GM12878 (cell line): Measurements from ENCODE around the gene ENG. TPM values are rescaled to one million over a fixed set of nuclear protein-coding genes. Genes with fewer than 3 reads are reported as not detected.

Source experiments
- ATAC-seq: fragments of 200-7000 bp; cut with Tn5 transposase; 3 replicates; pipeline ENCODE4 v1.9.1; 2020; ENCODE audit warnings: mild to moderate bottlenecking, moderate library complexity
- BruUV-seq: library from RNA; stranded (reverse); fragments of 400-500 nt; replicated peaks from 2 replicates; lab custom pipeline; 2021; lab: Mats Ljungman, UMichigan
- CTCF ChIA-PET: fragments of 300-600 bp; sonication (Branson Sonifier 250); formaldehyde crosslinking; extraction: SDS; loops from one replicate; lab custom pipeline; 2021; ENCODE audit warnings: inconsistent platforms; lab: Yijun Ruan, JAX
- POLR2A ChIA-PET: fragments of 350-600 bp; formaldehyde crosslinking; extraction: SDS; loops from one replicate; lab custom pipeline; 2021; ENCODE audit warnings: inconsistent platforms; lab: Charles Lee
- RAD21 ChIA-PET: fragments of 300-600 bp; sonication (Branson Sonifier 250); formaldehyde crosslinking; loops from one replicate; lab custom pipeline; 2023; ENCODE audit warnings: antibody characterized with exemption; ENCODE audit not compliant: unreplicated experiment; lab: Charles Lee
- SMC1A ChIA-PET: fragments of 300-600 bp; sonication (Branson Sonifier 250); formaldehyde crosslinking; loops from one replicate; lab custom pipeline; 2023; ENCODE audit not compliant: unreplicated experiment, uncharacterized antibody; lab: Charles Lee
- DNase-seq: peaks from one replicate; pipeline ENCODE4 v3.0.0-alpha.2; 2011; ENCODE audit warnings: low read depth, low spot score
- FAIRE-seq: peaks from 3 replicates; lab custom pipeline; 2011; peaks lifted over from hg19 to GRCh38; lab: Jason Lieb, UNC
- H2AFZ ChIP-seq: 2 replicates; pipeline ENCODE4 v1.6.0; 2011; ENCODE audit warnings: low read depth, low read length, control low read depth; ENCODE audit not compliant: control insufficient read depth
- H3K27ac ChIP-seq: 2 replicates; pipeline ENCODE4 v1.5.1; 2011; ENCODE audit warnings: control low read depth; ENCODE audit not compliant: control insufficient read depth, insufficient read depth
- H3K27me3 ChIP-seq, 2 experiments: replicated peaks in 1 of 2; 2 replicates each; pipeline versions ENCODE4 v1.6.0 to v1.6.1; 2011; ENCODE audit warnings: low read length in 1 of 2; ENCODE audit not compliant: control insufficient read depth in 2 of 2, insufficient read depth in 2 of 2
- H3K36me3 ChIP-seq, 2 experiments: 2 replicates each; pipeline ENCODE4 v1.5.1; 2011; ENCODE audit warnings: low read length in 1 of 2; ENCODE audit not compliant: control insufficient read depth in 2 of 2, insufficient read depth in 2 of 2
- H3K4me1 ChIP-seq: 2 replicates; pipeline ENCODE4 v1.6.1; 2011; ENCODE audit warnings: mild to moderate bottlenecking, low read length, moderate library complexity, mixed read lengths; ENCODE audit not compliant: control insufficient read depth, insufficient read depth
- H3K4me2 ChIP-seq: 2 replicates; pipeline ENCODE4 v1.6.0; 2011; ENCODE audit warnings: control low read depth; ENCODE audit not compliant: control insufficient read depth, insufficient read depth
- H3K4me3 ChIP-seq: fragments of 200-600 bp; sonication (generic); 2 replicates; pipeline ENCODE4 v1.5.1; 2016
- H3K79me2 ChIP-seq: 2 replicates; pipeline ENCODE4 v1.6.0; 2011; ENCODE audit warnings: low read length; ENCODE audit not compliant: control insufficient read depth, insufficient read depth
- H3K9ac ChIP-seq: 2 replicates; pipeline ENCODE4 v1.8.0; 2011; ENCODE audit warnings: low read length, control low read depth, mixed read lengths; ENCODE audit not compliant: control insufficient read depth, insufficient read depth
- H3K9me3 ChIP-seq: replicated peaks from 3 replicates; pipeline ENCODE4 v1.5.1; 2011; ENCODE audit warnings: mild to moderate bottlenecking, low read length; ENCODE audit not compliant: control insufficient read depth, insufficient read depth
- H4K20me1 ChIP-seq: 2 replicates; pipeline ENCODE4 v1.6.0; 2011; ENCODE audit not compliant: control insufficient read depth, insufficient read depth
- BCLAF1 ChIP-seq: fragments of 450-650 bp; IDR thresholded peaks from 2 replicates; pipeline ENCODE4 v1.6.1; 2017; ENCODE audit warnings: antibody characterized with exemption, mild to moderate bottlenecking, moderate library complexity
- BHLHE40 ChIP-seq, 2 experiments: fragments of 450-650 bp in 1 of 2; IDR thresholded peaks; 2 replicates each; pipeline ENCODE4 v1.6.1; 2011 to 2017; ENCODE audit warnings: low read depth in 2 of 2, borderline replicate concordance in 1 of 2, improper control_type of control experiment in 1 of 2, low read length in 1 of 2, mild to moderate bottlenecking in 1 of 2
- IRF3 ChIP-seq: fragments of 450-650 bp; IDR thresholded peaks from 2 replicates; pipeline ENCODE4 v1.6.1; 2014; ENCODE audit warnings: mild to moderate bottlenecking
- KLF5 ChIP-seq: fragments of 450-650 bp; IDR thresholded peaks from 2 replicates; pipeline ENCODE4 v1.6.1; 2014; ENCODE audit warnings: mild to moderate bottlenecking; ENCODE audit not compliant: partially characterized antibody
- NFXL1 ChIP-seq: fragments of 450-650 bp; IDR thresholded peaks from 2 replicates; pipeline ENCODE4 v1.6.1; 2017; ENCODE audit warnings: antibody characterized with exemption, mild to moderate bottlenecking, borderline replicate concordance
- POLR2A ChIP-seq: IDR thresholded peaks from 2 replicates; pipeline ENCODE4 v1.6.1; 2011; ENCODE audit warnings: low read depth, mild to moderate bottlenecking, low read length
- ZNF207 ChIP-seq: fragments of 450-650 bp; IDR thresholded peaks from 2 replicates; pipeline ENCODE4 v1.6.1; 2014; ENCODE audit warnings: antibody characterized with exemption, mild to moderate bottlenecking, borderline replicate concordance
- ZNF217 ChIP-seq: fragments of 450-650 bp; IDR thresholded peaks from 2 replicates; pipeline ENCODE4 v1.6.1; 2017; ENCODE audit warnings: antibody characterized with exemption, mild to moderate bottlenecking
- WGBS: methylation state at CpG from one replicate; pipeline ENCODE4 v1.1.6; 2016; ENCODE audit warnings: low lambda C conversion rate; ENCODE audit not compliant: insufficient replicate concordance, insufficient coverage; ENCODE audit errors: missing lambda C conversion rate; 5-methylcytosine and 5-hydroxymethylcytosine counted together
- in situ Hi-C: fragments of 300-500 bp; cut with MboI; formaldehyde crosslinking; loops from 9 replicates; pipeline ENCODE4 v1.14.3; 2018; ENCODE audit warnings: mixed read lengths
- intact Hi-C: fragments of 100-400 bp; cut with micrococcal nuclease; formaldehyde crosslinking; loops from one replicate; pipeline ENCODE4 v1.14.2; 2022; ENCODE audit not compliant: unreplicated experiment
- polyA plus RNA-seq, 11 experiments: library from polyadenylated mRNA; depleted of rRNA in 4 of 11; unstranded in 6 of 11; stranded (reverse) in 5 of 11; fragments of >200 nt; fragmentation: Nextera tagmentation in 4 of 11; fragmentation: Illumina TruSeq in 1 of 11; extraction: Ambion mirVana in 4 of 11; extraction: Trizol in 1 of 11; gene quantifications; 1 replicate in 1 of 11; 2 replicates in 10 of 11; pipeline versions ENCODE4 v1.2.1 to v1.2.3, GENCODE V29; 2011 to 2016; ENCODE audit warnings: inconsistent platforms in 2 of 11, missing spikeins in 2 of 11, low read depth in 1 of 11
- total RNA-seq, 4 experiments: library from RNA; depleted of rRNA in 3 of 4; stranded (reverse); fragments of >200 nt in 3 of 4; fragmentation: Illumina TruSeq in 1 of 4; extraction: Trizol in 1 of 4; gene quantifications; 2 replicates each; pipeline versions ENCODE4 v1.2.1 to v1.2.3, GENCODE V29; 2013 to 2021

Gene ENG
- total and polyA plus RNA-seq, 10 of the 15 experiments (the other 5 are each of a cell fraction or from before 2014, with no cell fraction given): 0.14 to 10.1 (median 2.0) TPM

- DNase-seq (no peak), FAIRE-seq (no peak), ATAC-seq (no peak)
- Histone ChIP-seq H3K27me3 (no peaks in the 10 kb centered on the region), H3K79me2 (no peaks in the 10 kb centered on the region), H3K9ac (no peak overlapping the region), H3K4me3 (no peak overlapping the region), H4K20me1 (no peaks in the 10 kb centered on the region), H3K9me3 (no peaks in the 10 kb centered on the region), H3K27ac (no peak overlapping the region), H2AFZ (no peak overlapping the region), H3K4me1 (peaks cover 31% of the 10 kb centered on the region), H3K4me2 (no peak overlapping the region), H3K36me3 (no peaks in the 10 kb centered on the region)
- BruUV-seq: no TSS peak
- ChIA-PET RAD21 (interaction anchor here (0.7 to 1.3 kb wide), 3 partner anchors 33 to 128 kb away, joined by 3 read pairs; partner anchors contain the start of genes ST6GALNAC4 and TOR2A), SMC1A (interaction anchor here (0.9 kb wide), 2 partner anchors 58 to 128 kb away, joined by 3 to 5 read pairs; partner anchors contain the start of gene TOR2A), CTCF (interaction anchor here (0.7 to 3.1 kb wide), 6 partner anchors 9 to 209 kb away, joined by 3 to 14 read pairs (median 4); partner anchors contain the start of genes ENG and TOR2A), POLR2A (interaction anchor here (0.6 kb wide), 3 partner anchors 58 to 88 kb away, joined by 3 to 4 read pairs (median 3); no protein-coding TSS in a partner anchor)
- intact Hi-C loops: no loop called here
- in situ Hi-C loops: no loop called here
- WGBS: 88% methylated on average over 13 of the region's 13 CpGs
- TF ChIP-seq ZNF207 (no peak), ZNF217 (no peak), IRF3 (no peak), BHLHE40 (IDR thresholded peaks at IDR 0.05; ENCODE audit: borderline replicate concordance in 1 of 2, low read depth in 2 of 2, low read length in 1 of 2) (no peak), BCLAF1 (no peak), NFXL1 (no peak), KLF5 (no peak), POLR2A (no peak)
These were observed 8.7 kb upstream of the ENG start for GRCh38 chr9:127863191-127863621.
